Measurements from ENCODE around the gene ENPP4. TPM values are rescaled to one million over a fixed set of nuclear protein-coding genes. Genes with fewer than 3 reads are reported as not detected.
"Not testable (repeated sequence)": the region's sequence is repeated elsewhere in the genome, so short reads cannot be mapped to it uniquely, and the experiment has no call there.

ENPP4 gene, protein sequence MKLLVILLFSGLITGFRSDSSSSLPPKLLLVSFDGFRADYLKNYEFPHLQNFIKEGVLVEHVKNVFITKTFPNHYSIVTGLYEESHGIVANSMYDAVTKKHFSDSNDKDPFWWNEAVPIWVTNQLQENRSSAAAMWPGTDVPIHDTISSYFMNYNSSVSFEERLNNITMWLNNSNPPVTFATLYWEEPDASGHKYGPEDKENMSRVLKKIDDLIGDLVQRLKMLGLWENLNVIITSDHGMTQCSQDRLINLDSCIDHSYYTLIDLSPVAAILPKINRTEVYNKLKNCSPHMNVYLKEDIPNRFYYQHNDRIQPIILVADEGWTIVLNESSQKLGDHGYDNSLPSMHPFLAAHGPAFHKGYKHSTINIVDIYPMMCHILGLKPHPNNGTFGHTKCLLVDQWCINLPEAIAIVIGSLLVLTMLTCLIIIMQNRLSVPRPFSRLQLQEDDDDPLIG
- 2.0 and 3.4 TPM in 2 replicates for total RNA-seq (2014; rRNA removed; shearing (Covaris generic))

DNA sequence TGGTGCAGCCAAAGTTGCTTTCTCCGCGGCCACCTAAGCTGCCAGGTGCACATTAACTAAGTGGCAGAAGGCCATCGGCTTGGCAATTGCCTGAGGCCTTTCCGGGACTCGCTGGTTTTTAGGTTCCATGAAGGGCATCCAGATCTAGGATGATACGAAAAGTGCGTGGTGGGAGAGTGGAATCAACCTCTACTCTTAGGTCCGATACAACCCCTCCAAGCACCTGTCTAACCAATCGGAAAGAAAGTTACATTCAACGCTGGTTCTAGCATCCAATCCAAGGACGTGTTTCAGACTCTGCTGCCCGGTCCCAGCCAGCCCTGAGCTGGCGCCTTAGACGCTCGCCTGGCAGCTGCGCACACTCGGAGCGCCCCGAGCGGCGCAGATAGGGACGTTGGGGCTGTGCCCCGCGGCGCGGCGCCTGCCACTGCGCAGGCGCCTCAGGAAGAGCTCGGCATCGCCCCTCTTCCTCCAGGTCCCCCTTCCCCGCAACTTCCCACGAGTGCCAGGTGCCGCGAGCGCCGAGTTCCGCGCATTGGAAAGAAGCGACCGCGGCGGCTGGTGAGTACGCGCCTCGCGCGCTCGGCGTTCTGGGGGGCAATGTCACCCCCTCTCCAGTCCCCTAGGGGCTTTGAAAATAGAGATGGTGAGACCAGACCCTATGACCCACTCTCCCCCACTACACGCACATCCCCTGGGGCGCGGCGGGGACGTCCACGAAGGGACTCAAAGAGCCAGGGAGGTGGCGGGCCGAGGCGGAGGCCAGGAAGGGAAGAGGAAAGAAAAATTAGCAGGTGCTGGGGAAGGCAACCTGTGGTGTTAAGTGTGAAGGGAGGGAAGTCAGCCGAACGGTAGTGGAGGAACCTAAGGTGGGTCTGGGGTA is at the start of gene ENPP4:
ENPP4 (plus strand) TSS at position 361 of the 883 bp plus-strand sequence. CDS start 9,595 bp downstream, outside the sequence.
- peak; percentile 99 for DNase-seq (ENCODE audit: low spot score)

DNA sequence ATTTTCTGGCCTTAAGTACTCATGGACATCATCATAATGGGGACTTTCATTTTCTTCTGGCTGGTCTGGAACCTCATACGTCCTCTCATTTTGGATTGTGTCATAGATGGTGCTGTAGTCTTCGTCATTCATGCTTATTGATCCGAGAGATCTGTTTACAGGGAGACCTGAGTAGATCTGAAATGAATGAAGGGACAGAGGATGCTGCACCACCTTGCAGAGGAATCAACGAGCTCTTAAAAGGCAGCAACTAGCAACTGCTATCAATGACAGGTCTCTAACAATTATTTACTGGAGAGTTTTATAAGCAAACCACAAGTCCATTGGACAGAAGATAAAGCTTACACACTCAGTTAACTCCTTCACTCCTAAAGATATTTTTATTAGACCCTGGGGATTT is 49.7 kb upstream of the ENPP4 start:
- DNase-seq (ENCODE audit: low spot score) = peak; percentile 46

DNA sequence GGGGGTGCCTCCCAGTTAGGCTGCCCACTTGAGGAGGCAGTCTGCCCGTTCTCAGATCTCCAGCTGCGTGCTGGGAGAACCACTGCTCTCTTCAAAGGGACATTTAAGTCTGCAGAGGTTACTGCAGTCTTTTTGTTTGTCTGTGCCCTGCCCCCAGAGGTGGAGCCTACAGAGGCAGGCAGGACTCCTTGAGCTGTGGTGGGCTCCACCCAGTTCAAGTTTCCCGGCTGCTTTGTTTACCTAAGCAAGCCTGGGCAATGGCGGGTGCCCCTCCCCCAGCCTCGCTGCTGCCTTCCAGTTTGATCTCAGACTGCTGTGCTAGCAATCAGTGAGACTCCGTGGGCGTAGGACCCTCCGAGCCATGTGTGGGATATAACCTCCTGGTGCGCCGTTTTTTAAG is 44.1 kb upstream of the ENPP4 start:
- not testable (repeated sequence) for DNase-seq (ENCODE audit: low spot score)

DNA sequence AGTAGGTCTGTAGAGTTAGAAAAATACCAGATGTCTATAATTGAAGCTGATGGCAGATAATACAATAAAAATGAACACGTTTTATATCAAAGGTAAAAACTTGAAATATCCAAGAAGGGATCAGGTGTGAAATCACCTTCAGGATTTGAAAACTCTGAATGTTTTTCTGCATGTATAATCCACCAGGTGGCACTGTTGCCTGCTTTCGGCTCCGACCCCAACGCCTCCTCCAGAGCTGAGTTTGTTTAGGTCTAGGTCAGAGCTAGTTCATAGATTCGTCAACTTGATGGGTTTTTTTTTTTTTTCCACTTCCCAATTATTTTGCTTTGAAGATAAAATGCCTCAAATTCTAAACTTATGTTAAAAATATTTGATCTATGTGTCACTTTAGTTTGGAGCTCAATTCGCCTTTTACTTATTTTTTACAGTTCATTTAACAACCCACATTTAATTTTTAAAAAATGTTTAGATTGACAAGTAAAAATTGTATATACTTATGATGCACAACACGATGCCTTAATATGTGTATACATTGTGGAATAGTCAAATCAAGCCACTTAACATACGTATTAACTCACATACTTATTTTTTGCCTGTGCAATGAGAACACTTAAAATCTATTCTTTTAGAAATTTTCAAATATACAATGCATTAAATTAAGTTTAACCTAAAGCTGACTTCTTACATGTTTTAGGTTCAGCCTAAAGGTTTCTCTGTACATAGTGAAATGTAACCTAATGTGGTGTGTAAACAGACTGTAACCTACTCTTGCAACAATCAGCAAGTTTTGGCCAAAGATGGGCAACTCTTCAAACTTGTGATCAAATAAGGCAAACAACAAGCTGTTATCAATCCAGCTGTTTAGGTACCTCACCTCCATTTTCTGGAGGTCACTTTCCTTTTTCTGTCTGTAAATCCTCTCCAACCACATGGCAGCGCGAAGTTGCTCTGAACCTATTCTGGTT is 39.4 kb upstream of the ENPP4 start:
- DNase-seq (ENCODE audit: low spot score) = peak; percentile 81

DNA sequence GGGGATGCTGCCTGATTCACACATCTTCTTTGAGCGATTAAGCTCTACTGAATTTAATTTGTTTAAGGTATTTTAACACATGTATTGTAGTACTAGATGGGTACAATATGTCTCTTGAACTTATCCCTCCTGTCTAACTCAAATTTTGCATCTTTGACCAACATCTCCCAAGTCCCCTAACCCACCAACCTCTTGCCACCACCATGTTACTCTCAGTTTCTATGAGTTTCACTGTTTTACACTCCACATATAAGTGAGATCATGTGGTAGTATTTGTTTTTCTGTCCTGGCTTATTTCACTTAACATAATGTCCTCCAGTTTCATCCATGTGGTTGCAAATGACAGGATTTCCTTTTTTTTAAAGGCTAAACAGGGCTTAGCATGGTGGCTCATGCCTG is 38.7 kb upstream of the ENPP4 start:
- DNase-seq (ENCODE audit: low spot score) = no peak

DNA sequence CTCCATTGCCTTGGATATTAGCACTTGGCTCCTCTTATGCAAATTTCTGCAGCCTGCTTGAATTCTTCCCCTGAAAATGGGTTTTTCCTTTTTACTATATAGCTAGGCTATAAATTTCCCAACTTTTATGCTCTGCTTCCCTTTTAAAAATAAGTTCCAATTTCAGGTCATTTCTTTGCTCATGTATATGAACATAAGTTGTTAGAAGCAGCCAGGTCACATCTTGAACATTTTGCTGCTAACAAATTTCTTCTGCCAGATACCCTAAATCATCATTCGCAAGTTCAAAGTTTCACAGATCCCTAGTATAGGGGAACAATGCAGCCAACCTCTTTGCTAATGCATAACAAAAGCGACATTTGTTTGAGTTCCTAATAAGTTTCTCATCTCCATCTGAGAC is 34.5 kb upstream of the ENPP4 start:
- no peak for DNase-seq (ENCODE audit: low spot score)

DNA sequence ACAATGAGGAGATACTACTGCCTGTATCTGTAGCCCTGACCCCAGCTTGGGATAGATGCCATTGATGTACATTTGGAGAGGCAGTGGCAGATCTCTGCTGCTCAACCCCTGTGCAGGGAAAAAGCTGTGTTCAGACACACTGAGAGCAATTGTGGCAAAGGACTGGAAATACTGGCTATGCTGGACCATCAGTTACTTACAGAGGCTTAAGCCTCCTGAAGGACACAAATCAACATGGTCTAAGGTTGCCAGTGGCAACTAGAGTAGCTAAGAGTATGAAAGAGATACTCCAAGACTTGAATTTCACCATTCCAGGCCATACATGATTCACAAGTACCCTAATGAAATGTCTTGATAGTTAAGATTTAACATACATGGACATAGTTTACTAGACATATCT is 32.4 kb upstream of the ENPP4 start:
- peak; percentile 32 for DNase-seq (ENCODE audit: low spot score)

DNA sequence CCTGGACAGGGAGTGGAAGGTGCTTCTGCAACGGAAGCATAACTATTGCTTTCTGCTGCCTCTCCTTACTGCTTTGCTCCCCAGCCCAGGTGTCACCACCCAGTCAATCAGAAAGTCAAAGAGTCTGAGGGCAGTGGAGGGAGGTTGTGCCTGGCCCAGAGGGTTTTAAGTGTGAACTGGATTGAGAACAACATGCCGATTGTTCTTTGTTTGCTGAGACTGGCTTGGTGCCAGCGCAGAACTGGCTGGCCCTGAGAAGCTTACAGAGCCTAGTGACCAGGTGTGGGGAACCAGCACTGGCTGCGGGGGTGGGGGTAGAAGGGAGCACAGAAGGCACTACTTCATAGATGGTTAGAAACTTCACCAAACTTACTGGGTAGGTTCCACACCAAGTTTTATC is 31.1 kb upstream of the ENPP4 start:
- DNase-seq (ENCODE audit: low spot score) = peak; percentile 96

DNA sequence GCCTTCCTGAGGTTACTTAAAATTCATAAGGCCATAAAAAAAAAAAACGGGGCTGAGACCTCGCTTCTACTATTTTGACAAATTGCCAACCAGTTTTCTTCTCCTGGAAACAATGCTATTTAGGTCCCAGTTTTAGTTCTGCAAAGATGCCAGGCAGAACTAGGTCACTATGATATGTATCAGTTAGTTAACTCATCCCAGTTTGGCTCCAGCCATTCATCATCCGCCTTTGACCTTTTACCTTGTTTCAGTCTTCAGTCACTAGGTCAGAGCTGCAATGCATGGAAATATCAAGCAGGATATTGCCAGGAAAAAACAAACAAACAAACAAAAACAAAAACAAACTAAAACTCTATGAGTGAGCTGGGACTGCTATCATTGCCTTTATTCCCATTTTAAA is 29.8 kb upstream of the ENPP4 start:
- DNase-seq (ENCODE audit: low spot score) = no peak

DNA sequence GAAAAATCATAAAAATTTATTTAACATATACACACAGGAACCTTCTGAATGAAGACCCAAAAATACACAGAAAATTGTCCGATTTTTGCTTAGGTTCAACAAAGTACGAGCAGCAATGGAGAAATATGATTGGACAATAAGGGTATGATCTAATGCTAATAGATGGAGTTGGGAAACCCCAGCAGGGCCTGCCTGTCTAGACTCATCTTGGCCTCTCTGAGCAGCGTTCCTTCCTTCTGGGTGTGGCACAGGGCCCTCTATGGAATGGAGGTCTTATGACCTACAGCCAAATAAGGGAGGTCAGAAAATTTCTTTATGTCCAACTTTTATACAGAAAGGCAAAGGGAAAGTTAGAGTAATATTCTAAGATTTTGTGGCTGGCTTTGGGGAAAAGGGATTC is 27.7 kb upstream of the ENPP4 start:
- no peak for DNase-seq (ENCODE audit: low spot score)

DNA sequence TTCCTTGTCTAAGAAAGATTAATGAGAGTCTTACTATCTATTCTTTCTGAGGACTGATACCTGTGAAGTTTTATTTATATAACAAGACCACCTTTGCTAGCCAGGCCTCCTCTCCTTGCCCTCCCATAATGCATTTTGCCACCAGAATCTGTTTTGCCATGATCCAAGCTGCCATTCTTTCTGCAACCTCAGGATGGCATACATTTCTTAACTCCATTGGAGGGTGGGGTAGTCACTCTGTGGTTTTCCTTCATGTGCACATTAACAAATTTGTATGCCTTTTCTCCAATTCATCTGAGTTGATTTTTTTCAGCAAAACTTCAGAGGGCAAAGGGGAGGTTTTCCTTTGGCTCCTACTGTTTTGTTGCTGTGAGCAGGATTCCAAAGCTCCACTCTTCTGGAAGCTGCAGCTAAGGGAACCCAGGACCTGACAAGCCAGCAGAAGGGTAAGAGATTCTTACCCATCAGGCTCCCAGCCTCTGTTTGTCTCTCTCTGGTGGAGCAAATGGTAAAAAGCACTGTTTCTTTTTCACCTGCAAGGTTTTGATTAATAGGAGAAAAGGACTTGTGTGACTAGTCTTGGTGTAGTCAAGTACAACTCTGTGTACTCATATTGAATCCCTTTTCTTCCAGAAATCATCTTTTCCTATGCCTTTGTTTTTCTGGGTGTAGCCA is 26.2 kb upstream of the ENPP4 start:
- DNase-seq (ENCODE audit: low spot score) = peak; percentile 18

DNA sequence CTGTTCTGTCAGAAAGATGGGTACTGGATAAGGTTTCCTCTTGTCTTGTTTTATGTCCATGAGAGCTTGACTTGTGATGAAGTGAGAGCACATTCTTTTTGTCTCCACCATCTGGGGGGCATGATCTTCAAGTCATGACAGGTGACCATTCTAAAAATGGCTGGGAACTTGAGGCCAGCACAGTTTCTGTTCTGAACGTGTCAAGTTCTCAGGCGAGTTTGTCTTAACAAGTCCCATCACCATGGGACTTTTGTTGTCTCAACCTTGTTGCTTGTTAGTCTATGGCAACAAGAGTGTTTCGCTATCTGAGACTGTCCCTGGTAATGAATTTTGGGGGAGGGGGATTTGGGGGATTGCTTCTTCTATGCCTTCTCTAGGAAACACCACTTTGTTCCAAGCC is 25.6 kb upstream of the ENPP4 start:
- DNase-seq (ENCODE audit: low spot score) = no peak

DNA sequence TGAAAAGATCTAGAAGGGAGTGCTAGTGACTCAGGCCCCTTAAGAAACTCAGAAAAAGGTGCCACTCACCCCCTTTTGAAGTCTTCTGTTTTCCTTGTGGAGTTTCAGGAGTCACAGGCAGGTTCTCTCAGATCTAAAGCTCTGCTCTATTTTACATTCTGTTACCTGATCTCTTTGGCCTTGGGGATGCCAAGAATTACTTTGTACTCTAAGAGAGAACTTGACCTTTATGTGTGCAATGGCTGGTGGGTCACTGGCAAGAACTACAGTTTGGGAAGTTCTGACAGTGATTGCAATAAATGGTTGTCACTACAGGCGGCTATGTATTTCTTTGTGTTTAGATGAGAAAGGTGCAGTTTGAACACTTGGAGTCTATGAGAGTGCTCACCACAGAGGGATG is 24.2 kb upstream of the ENPP4 start:
- DNase-seq (ENCODE audit: low spot score) = no peak

DNA sequence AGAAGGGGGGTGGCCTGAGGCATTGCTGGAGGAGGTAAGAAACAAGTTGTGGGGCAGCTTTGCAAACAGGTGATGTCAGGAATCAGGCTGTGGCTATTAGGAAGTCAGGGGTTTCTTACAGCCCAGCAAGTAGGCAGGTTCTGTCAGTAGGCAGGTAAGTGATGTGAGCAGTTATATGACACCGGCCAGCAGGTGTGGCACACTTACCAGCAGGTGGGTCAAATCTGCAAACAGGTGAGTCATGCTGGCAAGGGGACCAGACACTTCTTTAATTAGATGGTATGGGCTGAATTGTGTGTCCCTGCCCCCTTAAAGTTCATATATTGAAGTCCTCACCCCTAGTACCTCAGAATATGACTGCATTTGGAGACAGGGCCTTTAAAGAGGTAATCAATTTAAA is 16.4 kb upstream of the ENPP4 start:
- DNase-seq (ENCODE audit: low spot score) = peak; percentile 60

DNA sequence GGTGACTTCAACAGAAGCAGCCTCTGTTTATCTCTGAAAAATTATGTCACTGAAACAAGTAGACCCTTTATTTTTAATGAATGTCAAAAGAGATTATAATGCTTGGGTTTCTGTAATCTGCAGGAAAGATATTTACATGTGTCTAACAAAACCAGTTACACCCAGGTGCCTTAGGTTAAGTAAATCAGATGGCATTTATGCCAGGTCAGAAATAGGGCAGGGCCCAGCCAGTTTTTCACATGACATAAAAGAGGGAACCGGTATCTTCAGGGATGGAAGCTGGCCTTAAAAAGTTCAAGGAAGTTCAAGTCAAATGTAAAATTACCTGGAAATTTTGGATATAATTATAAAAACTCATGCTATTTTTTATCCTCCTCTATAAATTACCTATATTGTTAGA is 14.2 kb upstream of the ENPP4 start:
- DNase-seq (ENCODE audit: low spot score) = no peak

DNA sequence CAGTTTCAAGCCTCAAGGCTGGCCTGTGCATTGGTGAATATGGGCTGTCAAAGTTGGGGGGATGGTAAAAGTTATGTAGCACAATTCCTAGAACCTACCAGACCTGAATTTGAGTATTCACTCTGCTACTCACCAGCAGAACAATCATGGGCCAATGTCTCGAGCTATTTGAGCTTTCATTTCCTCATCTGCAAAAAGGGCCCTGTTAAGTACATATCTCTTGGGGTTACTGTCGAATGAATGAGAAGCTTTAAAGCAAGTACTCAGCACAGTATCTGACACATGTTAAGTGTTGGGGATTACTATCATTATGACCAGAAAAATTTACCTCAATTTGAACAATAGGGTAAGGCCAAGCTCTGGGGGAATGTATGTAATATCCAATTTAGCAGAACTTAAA is 13.5 kb upstream of the ENPP4 start:
- DNase-seq (ENCODE audit: low spot score) = no peak

DNA sequence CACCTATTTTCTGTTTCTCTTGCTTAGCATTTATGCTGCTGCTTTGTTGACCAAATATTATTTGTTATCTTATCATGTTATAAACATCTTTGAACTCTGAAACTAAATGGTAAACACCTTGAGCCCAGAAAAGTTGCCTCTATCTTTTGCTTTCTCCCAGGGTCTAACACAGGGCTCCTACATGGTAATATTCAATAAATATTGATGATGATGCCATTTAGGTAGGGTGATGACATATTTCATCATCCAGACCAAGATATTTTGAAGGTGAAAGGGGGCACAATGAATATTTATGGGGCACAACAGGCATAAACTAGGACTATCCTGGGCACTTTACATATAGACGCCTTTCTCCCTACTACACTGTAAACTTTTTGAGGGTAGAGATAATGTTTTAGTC is 11.6 kb upstream of the ENPP4 start:
- DNase-seq (ENCODE audit: low spot score) = no peak

DNA sequence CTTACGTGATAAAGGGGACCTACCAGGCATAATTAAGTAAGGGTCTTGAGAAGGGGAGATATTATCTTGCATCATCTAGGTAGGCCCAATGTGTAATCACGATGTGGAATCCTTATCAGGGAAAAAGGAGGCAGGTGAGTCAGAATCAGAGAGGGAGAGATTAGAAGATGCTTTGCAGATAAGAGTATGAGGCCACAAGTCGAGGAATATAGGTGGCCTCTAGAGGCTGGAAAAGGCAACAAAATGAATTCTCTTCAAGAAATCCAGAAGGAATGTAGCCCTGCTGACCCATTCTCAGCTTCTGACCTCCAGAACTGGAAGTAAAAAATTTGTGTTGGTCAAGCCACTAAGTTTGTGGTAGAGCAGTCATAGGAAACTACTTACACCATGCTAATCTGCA is 11.0 kb upstream of the ENPP4 start:
- no peak for DNase-seq (ENCODE audit: low spot score)

DNA sequence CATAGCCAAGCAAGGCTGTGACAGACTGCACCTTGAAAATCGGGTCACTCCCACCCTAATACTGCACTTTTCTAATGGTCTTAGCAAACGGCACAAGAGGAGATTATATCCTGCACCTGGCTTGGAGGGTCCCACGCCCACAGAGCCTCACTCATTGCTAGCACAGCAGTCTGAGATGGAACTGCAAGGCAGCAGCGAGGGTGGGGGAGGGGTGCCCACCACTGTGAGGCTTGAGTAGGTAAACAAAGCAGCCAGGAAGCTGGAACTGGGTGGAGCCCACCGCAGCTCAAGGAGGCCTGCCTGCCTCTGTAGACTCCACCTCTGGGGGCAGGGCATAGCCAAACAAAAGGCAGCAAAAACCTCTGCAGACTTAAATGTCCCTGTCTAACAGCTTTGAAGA is 10.1 kb upstream of the ENPP4 start:
- DNase-seq (ENCODE audit: low spot score) = not testable (repeated sequence)

DNA sequence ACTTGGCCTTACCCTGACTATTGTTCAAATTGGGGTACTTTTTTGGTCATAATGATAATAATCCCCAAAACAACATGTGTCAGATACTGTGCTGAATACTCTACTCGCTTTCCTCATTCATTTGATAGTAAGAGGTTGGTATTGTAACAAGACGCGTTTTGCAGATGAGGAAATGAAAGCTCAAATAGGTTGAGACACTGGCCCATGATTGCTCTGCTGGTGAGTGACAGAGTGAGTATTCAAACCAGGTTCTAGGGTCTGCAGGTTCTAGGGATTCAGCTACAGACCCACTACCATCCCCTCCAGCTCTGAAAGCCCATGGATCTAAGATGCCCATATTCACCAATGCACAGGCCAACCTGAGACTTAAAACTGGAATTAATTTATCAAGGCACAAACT is 1.3 kb upstream of the ENPP4 start:
- no peak for DNase-seq (ENCODE audit: low spot score)

DNA sequence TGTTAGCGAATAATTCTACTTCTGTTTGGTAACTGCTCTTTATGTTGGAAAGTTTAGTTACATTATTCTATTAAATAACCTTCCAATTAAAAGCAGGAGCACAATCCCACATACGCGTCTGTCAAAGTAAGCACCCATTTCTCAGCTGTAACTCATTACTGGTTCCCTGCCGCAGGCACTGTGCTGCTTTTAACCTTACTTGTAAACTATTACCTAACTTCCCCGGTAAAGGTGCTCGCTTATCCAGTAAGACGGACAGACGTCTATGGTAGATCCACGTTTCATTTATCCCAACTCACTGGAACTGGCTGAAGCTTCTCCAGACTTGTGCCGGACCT is 529 bp upstream of the ENPP4 start:
- no peak for DNase-seq (ENCODE audit: low spot score)

All from HT-29 (cell line).